HepG2 (cell line): ENCODE data around the gene RGL1. TPM values are rescaled to one million over a fixed set of nuclear protein-coding genes. Genes with fewer than 3 reads are reported as not detected.
A peak's percentile ranks its signal among the peaks of the same experiment; 100 is the strongest.

Source experiments
- ARID5B ChIP-seq: IDR thresholded peaks from 2 replicates; pipeline ENCODE4 v1.4.0; 2020; ENCODE audit warnings: mild to moderate bottlenecking, missing genetic modification reagents
- ELF3 ChIP-seq: IDR thresholded peaks from 2 replicates; pipeline ENCODE4 v1.6.1; 2016; ENCODE audit warnings: missing genetic modification reagents, missing compliant biosample characterization
- FOXJ3 ChIP-seq: sonication (generic); formaldehyde crosslinking; IDR thresholded peaks from 2 replicates; pipeline ENCODE4 v1.4.0; 2020; ENCODE audit warnings: missing genetic modification reagents, mild to moderate bottlenecking, borderline replicate concordance
- GATAD1 ChIP-seq: IDR thresholded peaks from 2 replicates; pipeline ENCODE4 v1.6.1; 2016; ENCODE audit warnings: missing genetic modification reagents, missing compliant biosample characterization
- IRX3 ChIP-seq: sonication (generic); formaldehyde crosslinking; IDR thresholded peaks from 2 replicates; pipeline ENCODE4 v1.8.1; 2023; ENCODE audit warnings: mild to moderate bottlenecking, low read depth, missing genetic modification reagents, borderline replicate concordance
- KLF16 ChIP-seq, 2 experiments: sonication (generic) in 1 of 2; formaldehyde crosslinking in 1 of 2; IDR thresholded peaks; 2 replicates each; pipeline versions ENCODE4 v1.6.1 to v1.8.0; 2016 to 2023; ENCODE audit warnings: missing genetic modification reagents in 2 of 2, missing compliant biosample characterization in 1 of 2
- MAFK ChIP-seq, 2 experiments: IDR thresholded peaks in 1 of 2; conservative IDR thresholded peaks in 1 of 2; 2 replicates each; pipeline ENCODE4 v1.6.1; 2011; ENCODE audit warnings: improper control_type of control experiment in 2 of 2, low read length in 2 of 2
- MED1 ChIP-seq: sonication (generic); formaldehyde crosslinking; IDR thresholded peaks from 2 replicates; pipeline ENCODE4 v1.4.0; 2020; ENCODE audit warnings: missing genetic modification reagents
- NCOA2 ChIP-seq: sonication (generic); formaldehyde crosslinking; IDR thresholded peaks from 2 replicates; pipeline ENCODE4 v1.8.0; 2022; ENCODE audit warnings: inconsistent platforms
- NFIC ChIP-seq: IDR thresholded peaks from 2 replicates; pipeline ENCODE4 v1.6.1; 2012; ENCODE audit warnings: mild to moderate bottlenecking, low read length, inconsistent platforms
- NR2F6 ChIP-seq, 2 experiments: IDR thresholded peaks; 2 replicates each; pipeline ENCODE4 v1.6.1; 2016; ENCODE audit warnings: antibody characterized with exemption in 1 of 2, mild to moderate bottlenecking in 1 of 2
- PBX2 ChIP-seq: IDR thresholded peaks from 2 replicates; pipeline ENCODE4 v1.6.1; 2016; ENCODE audit warnings: control low read depth
- RCOR2 ChIP-seq: IDR thresholded peaks from 2 replicates; pipeline ENCODE4 v1.6.1; 2016; ENCODE audit warnings: missing biosample characterization, missing genetic modification reagents
- TCF7 ChIP-seq: sonication (generic); IDR thresholded peaks from 2 replicates; pipeline ENCODE4 v1.6.1; 2016; ENCODE audit warnings: antibody characterized with exemption, low read depth
- THYN1 ChIP-seq: sonication (generic); formaldehyde crosslinking; IDR thresholded peaks from 2 replicates; pipeline ENCODE4 v1.8.1; 2023; ENCODE audit warnings: low read depth, mild to moderate bottlenecking, moderate library complexity, missing genetic modification reagents, borderline replicate concordance
- ZNF34 ChIP-seq: sonication (generic); formaldehyde crosslinking; IDR thresholded peaks from 2 replicates; pipeline ENCODE4 v1.4.0; 2020; ENCODE audit warnings: mild to moderate bottlenecking, missing genetic modification reagents, borderline replicate concordance
- ZNF609 ChIP-seq: sonication (generic); formaldehyde crosslinking; IDR thresholded peaks from 2 replicates; pipeline ENCODE4 v1.4.0; 2020; ENCODE audit warnings: mild to moderate bottlenecking, missing genetic modification reagents, borderline replicate concordance
- ZNF781 ChIP-seq: sonication (generic); formaldehyde crosslinking; IDR thresholded peaks from 2 replicates; pipeline ENCODE4 v1.5.1; 2020; ENCODE audit warnings: borderline replicate concordance, mild to moderate bottlenecking, missing genetic modification reagents; ENCODE audit errors: not compliant biosample characterization
- polyA plus RNA-seq, 8 experiments: library from polyadenylated mRNA; depleted of rRNA in 3 of 8; stranded (reverse) in 7 of 8; unstranded in 1 of 8; fragments of >200 nt; fragmentation: Illumina TruSeq in 4 of 8; extraction: Trizol in 4 of 8; gene quantifications; 2 replicates each; pipeline versions ENCODE4 v1.2.1 to v1.2.3, GENCODE V29; 2011 to 2016; ENCODE audit warnings: low read depth in 4 of 8, missing spikeins in 1 of 8, mixed read lengths in 1 of 8; ENCODE audit not compliant: insufficient read depth in 1 of 8
- total RNA-seq, 5 experiments: library from RNA; depleted of rRNA; stranded (reverse); fragments of >200 nt; fragmentation: Illumina TruSeq; extraction: Trizol; gene quantifications; 2 replicates each; pipeline ENCODE4 v1.2.3, GENCODE V29; 2016; ENCODE audit warnings: low read depth in 1 of 5

The RGL1 gene
- total and polyA plus RNA-seq, 2 of the 13 experiments (the other 11 are each of a cell fraction or from before 2014, with no cell fraction given) = 3.5 to 4.7 TPM

- TF ChIP-seq NCOA2 (CRISPR knock-in tag) (peak; percentile 58), ZNF609 (CRISPR knock-in tag) (peak; percentile 54; the same call in 1 of the 2 replicates), MAFK (conservative IDR thresholded peaks at IDR 0.05 in 1 of 2, IDR thresholded peaks at IDR 0.05 in 1 of 2; ENCODE audit: low read length in 2 of 2) (peak; percentile 95 to 96), ELF3 (CRISPR knock-in tag) (0 out of 2 replicates have a peak, but pooled peaks have one; percentile 27), IRX3 (CRISPR knock-in tag) (no peak), FOXJ3 (peak; percentile 45; the same call in 1 of the 2 replicates), PBX2 (CRISPR knock-in tag) (peak; percentile 68), NFIC (peak; percentile 72; the same call in 1 of the 2 replicates), THYN1 (CRISPR knock-in tag) (no peak), NR2F6 (IDR thresholded peaks at IDR 0.05) (no peak), NR2F6 (CRISPR knock-in tag; IDR thresholded peaks at IDR 0.05) (0 out of 2 replicates have a peak, but pooled peaks have one; percentile 16), ZNF34 (CRISPR knock-in tag) (no peak), ZNF781 (CRISPR knock-in tag) (no peak), KLF16 (CRISPR knock-in tag; IDR thresholded peaks at IDR 0.05) (0 out of 4 replicates have a peak, but pooled peaks of 1 of the 2 experiments have one; percentile 34), GATAD1 (CRISPR knock-in tag) (peak; percentile 27; the same call in 1 of the 2 replicates), ARID5B (peak; percentile 92), MED1 (CRISPR knock-in tag) (0 out of 2 replicates have a peak, but pooled peaks have one; percentile 10), TCF7 (peak; percentile 50; the same call in 1 of the 2 replicates), RCOR2 (0 out of 2 replicates have a peak, but pooled peaks have one; percentile 46)
Observed at GRCh38 chr1:183892351-183892793, 87.5 kb downstream of the RGL1 start (continued).
